Karpas-422 (cell line): Measurements from ENCODE around the gene ADAMTS9. TPM values are rescaled to one million over a fixed set of nuclear protein-coding genes. Genes with fewer than 3 reads are reported as not detected.

Source experiments
- DNase-seq: peaks from one replicate; pipeline ENCODE4 v3.0.0-alpha.2; 2015
- H2AFZ ChIP-seq: fragments of 200-600 bp; sonication (generic); 2 replicates; pipeline ENCODE4 v1.6.1; 2014; ENCODE audit warnings: antibody characterized with exemption, low read length, mixed read lengths
- H3K27ac ChIP-seq: fragments of 200-600 bp; sonication (generic); 2 replicates; pipeline ENCODE4 v1.5.1; 2014; ENCODE audit warnings: mild to moderate bottlenecking, low read length, moderate library complexity
- H3K27me3 ChIP-seq: fragments of 200-600 bp; sonication (generic); 2 replicates; pipeline ENCODE4 v1.6.1; 2014; ENCODE audit warnings: low read length, mixed read lengths
- H3K36me3 ChIP-seq: fragments of 200-600 bp; sonication (generic); 2 replicates; pipeline ENCODE4 v1.6.1; 2014; ENCODE audit warnings: low read length, mixed read lengths; ENCODE audit not compliant: insufficient read depth
- H3K4me1 ChIP-seq: fragments of 200-600 bp; sonication (generic); 2 replicates; pipeline ENCODE4 v1.6.1; 2014; ENCODE audit warnings: mild to moderate bottlenecking, low read length, mixed read lengths
- H3K4me2 ChIP-seq: fragments of 200-600 bp; sonication (generic); 2 replicates; pipeline ENCODE4 v1.6.1; 2014; ENCODE audit warnings: low read length, low read depth, mild to moderate bottlenecking; ENCODE audit not compliant: poor library complexity, severe bottlenecking
- H3K4me3 ChIP-seq: fragments of 200-600 bp; sonication (generic); 2 replicates; pipeline ENCODE4 v1.5.1; 2014; ENCODE audit warnings: mild to moderate bottlenecking, antibody characterized with exemption, low read length, mixed read lengths
- H3K79me2 ChIP-seq: fragments of 200-600 bp; sonication (generic); 2 replicates; pipeline ENCODE4 v1.6.1; 2014; ENCODE audit warnings: mild to moderate bottlenecking, low read length, mixed read lengths
- H3K9ac ChIP-seq: fragments of 200-600 bp; sonication (generic); 2 replicates; pipeline ENCODE4 v1.6.0; 2014; ENCODE audit warnings: low read length
- H3K9me2 ChIP-seq: fragments of 200-600 bp; sonication (generic), shearing (Covaris generic); replicated peaks from 2 replicates; pipeline ENCODE4 v1.6.0; 2014; ENCODE audit warnings: mild to moderate bottlenecking, low read length, moderate library complexity; ENCODE audit not compliant: insufficient read depth
- H3K9me3 ChIP-seq: fragments of 300-700, 200-600 bp; sonication (generic); 2 replicates; pipeline ENCODE4 v1.6.1; 2014; ENCODE audit warnings: low read length, mixed read lengths
- H4K20me1 ChIP-seq: fragments of 200-600 bp; sonication (generic); 2 replicates; pipeline ENCODE4 v1.6.1; 2014; ENCODE audit warnings: mild to moderate bottlenecking, antibody characterized with exemption, low read length, low read depth; ENCODE audit not compliant: insufficient read depth
- total RNA-seq: library from RNA; depleted of rRNA; stranded (reverse); fragments of >200 nt; shearing (Covaris generic); gene quantifications from 2 replicates; pipeline ENCODE4 v1.2.3, GENCODE V29; 2014; ENCODE audit warnings: low replicate concordance

Gene ADAMTS9
- total RNA-seq, 1 experiment from 2014 or later: not detected

- Histone ChIP-seq H3K4me1 (no peaks in the 10 kb centered on the region), H3K4me3 (no peak overlapping the region), H3K27me3 (no peaks in the 10 kb centered on the region)
These were observed 29.6 kb upstream of the ADAMTS9 start for GRCh38 chr3:64717411-64717810.

GRCh38 chr3:64716110-64716710 lies 28.4 kb upstream of the ADAMTS9 start:
- H3K36me3 ChIP-seq: no peaks in the 10 kb centered on the region
- no peak overlapping the region for H3K4me3 ChIP-seq
- DNase-seq: no peak
- H3K27me3 ChIP-seq: no peaks in the 10 kb centered on the region
- no peak overlapping the region for H3K27ac ChIP-seq
- no peaks in the 10 kb centered on the region for H3K79me2 ChIP-seq
- H3K9ac ChIP-seq: no peak overlapping the region
- no peaks in the 10 kb centered on the region for H3K9me3 ChIP-seq
- H3K4me1 ChIP-seq: no peaks in the 10 kb centered on the region
- no peaks in the 10 kb centered on the region for H3K9me2 ChIP-seq
- no peak overlapping the region for H3K4me2 ChIP-seq
- no peaks in the 10 kb centered on the region for H4K20me1 ChIP-seq
- no peak overlapping the region for H2AFZ ChIP-seq

More at GRCh38 chr3:64717411-64717810, 29.6 kb upstream of the ADAMTS9 start:
- H3K27ac ChIP-seq: no peak overlapping the region
- no peak overlapping the region for H2AFZ ChIP-seq
- no peaks in the 10 kb centered on the region for H3K9me2 ChIP-seq
- no peak overlapping the region for H3K4me2 ChIP-seq
- H4K20me1 ChIP-seq: no peaks in the 10 kb centered on the region
- no peaks in the 10 kb centered on the region for H3K36me3 ChIP-seq
- DNase-seq: no peak
- H3K9ac ChIP-seq: no peak overlapping the region
- H3K9me3 ChIP-seq: no peaks in the 10 kb centered on the region
- H3K79me2 ChIP-seq: no peaks in the 10 kb centered on the region

DNA sequence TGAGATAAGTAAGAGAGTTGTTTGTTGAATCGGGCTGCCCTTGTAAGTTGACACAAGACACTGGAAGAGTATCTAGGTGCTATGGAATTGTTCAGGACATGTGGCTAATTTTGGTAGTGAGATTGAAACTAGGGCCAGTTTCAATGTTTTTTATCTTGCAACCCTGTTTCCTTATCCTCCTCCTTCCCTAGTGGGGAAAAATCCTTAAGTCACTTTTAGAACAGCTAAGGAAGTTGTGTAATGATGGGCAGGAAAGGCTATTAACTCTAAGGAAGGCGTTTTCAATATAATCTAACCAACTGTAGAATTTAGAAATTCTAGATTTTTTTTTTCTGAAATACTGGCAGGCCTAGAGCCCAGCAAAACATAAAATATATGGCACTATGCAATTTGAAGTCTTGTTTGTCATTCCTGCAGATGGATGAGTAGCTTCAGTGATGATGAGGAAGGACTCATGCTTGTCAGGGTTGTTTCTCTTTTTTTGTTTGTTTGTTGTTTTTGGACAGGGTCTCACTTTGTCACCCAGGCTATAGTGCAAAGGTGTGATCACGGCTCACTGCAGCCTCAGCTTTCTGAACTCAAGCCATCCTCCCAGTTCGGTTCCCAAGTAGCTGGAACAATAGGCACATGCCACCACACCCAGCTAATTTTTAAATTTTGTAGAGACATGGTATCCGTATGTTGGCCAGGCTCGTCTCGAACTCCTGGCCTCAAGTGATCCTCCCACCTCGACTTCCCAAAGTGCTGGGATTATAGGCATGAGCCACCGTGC lies 27.6 kb upstream of the ADAMTS9 start:
- H2AFZ ChIP-seq: no peak overlapping the region
- no peaks in the 10 kb centered on the region for H3K4me1 ChIP-seq
- H3K9me3 ChIP-seq: no peaks in the 10 kb centered on the region
- H3K79me2 ChIP-seq: no peaks in the 10 kb centered on the region
- H3K27me3 ChIP-seq: no peaks in the 10 kb centered on the region
- H3K9ac ChIP-seq: no peak overlapping the region
- H3K27ac ChIP-seq: no peak overlapping the region
- no peak overlapping the region for H3K4me2 ChIP-seq
- no peak for DNase-seq
- no peak overlapping the region for H3K4me3 ChIP-seq
- H4K20me1 ChIP-seq: no peaks in the 10 kb centered on the region
- no peaks in the 10 kb centered on the region for H3K9me2 ChIP-seq
- H3K36me3 ChIP-seq: no peaks in the 10 kb centered on the region

- no peak overlapping the region for H2AFZ ChIP-seq
- H3K36me3 ChIP-seq: no peaks in the 10 kb centered on the region
- no peaks in the 10 kb centered on the region for H3K27me3 ChIP-seq
- H3K9me3 ChIP-seq: peaks cover 4% of the 10 kb centered on the region
- H3K27ac ChIP-seq: no peak overlapping the region
- H3K79me2 ChIP-seq: no peaks in the 10 kb centered on the region
- no peak for DNase-seq
- H3K4me3 ChIP-seq: no peak overlapping the region
- no peaks in the 10 kb centered on the region for H4K20me1 ChIP-seq
- no peaks in the 10 kb centered on the region for H3K9me2 ChIP-seq
- no peaks in the 10 kb centered on the region for H3K4me1 ChIP-seq
- H3K9ac ChIP-seq: no peak overlapping the region
- no peak overlapping the region for H3K4me2 ChIP-seq
These were observed 20.7 kb upstream of the ADAMTS9 start for GRCh38 chr3:64708456-64708855.

- H3K4me3 ChIP-seq: no peak overlapping the region
These were observed 18.1 kb upstream of the ADAMTS9 start for GRCh38 chr3:64705946-64706345.

GRCh38 chr3:64696896-64697295 lies 9.1 kb upstream of the ADAMTS9 start:
- Histone ChIP-seq H3K4me1 (no peaks in the 10 kb centered on the region), H3K9me2 (no peaks in the 10 kb centered on the region), H3K9ac (no peak overlapping the region)

More at GRCh38 chr3:64705946-64706345, 18.1 kb upstream of the ADAMTS9 start:
- Histone ChIP-seq H3K4me1 (no peaks in the 10 kb centered on the region), H3K36me3 (no peaks in the 10 kb centered on the region), H3K9me3 (peaks cover 4% of the 10 kb centered on the region), H3K27ac (no peak overlapping the region), H3K4me2 (no peak overlapping the region), H3K9ac (no peak overlapping the region), H3K79me2 (no peaks in the 10 kb centered on the region), H4K20me1 (no peaks in the 10 kb centered on the region), H3K27me3 (no peaks in the 10 kb centered on the region), H3K9me2 (no peaks in the 10 kb centered on the region), H2AFZ (no peak overlapping the region)
- DNase-seq: no peak

GRCh38 chr3:64694114-64694513 lies 6.3 kb upstream of the ADAMTS9 start:
- Histone ChIP-seq H3K4me3 (no peak overlapping the region), H3K79me2 (no peaks in the 10 kb centered on the region), H2AFZ (no peak overlapping the region), H3K4me1 (no peaks in the 10 kb centered on the region), H3K36me3 (no peaks in the 10 kb centered on the region), H3K27ac (no peak overlapping the region), H4K20me1 (no peaks in the 10 kb centered on the region), H3K4me2 (no peak overlapping the region), H3K9me3 (no peaks in the 10 kb centered on the region), H3K9me2 (no peaks in the 10 kb centered on the region), H3K9ac (no peak overlapping the region), H3K27me3 (no peaks in the 10 kb centered on the region)
- DNase-seq: no peak

More at GRCh38 chr3:64696896-64697295, 9.1 kb upstream of the ADAMTS9 start:
- Histone ChIP-seq H3K4me2 (no peak overlapping the region), H3K4me3 (no peak overlapping the region), H3K36me3 (no peaks in the 10 kb centered on the region), H3K9me3 (no peaks in the 10 kb centered on the region), H3K79me2 (no peaks in the 10 kb centered on the region), H3K27me3 (no peaks in the 10 kb centered on the region), H3K27ac (no peak overlapping the region), H2AFZ (no peak overlapping the region), H4K20me1 (no peaks in the 10 kb centered on the region)
- DNase-seq: no peak

DNA sequence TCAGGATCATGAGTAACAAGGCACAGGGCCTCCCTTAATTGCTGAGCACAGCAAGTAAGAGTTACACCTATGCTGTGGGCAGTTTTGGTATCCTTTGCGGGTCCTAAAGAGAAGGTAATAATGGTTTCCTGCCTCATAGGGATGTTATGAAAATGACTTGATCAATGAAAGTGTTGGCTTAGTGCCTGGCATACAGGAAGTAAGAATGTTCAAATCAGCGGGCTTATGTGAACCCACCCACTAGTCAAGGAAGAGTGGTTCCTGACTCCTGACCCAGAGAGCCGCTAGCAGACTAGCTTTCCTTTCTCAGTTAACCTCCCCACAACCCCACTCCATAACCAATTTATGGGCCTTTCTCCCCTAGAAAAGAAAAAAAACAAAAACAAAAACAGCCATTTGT lies 5.2 kb upstream of the ADAMTS9 start:
- H3K27ac ChIP-seq: no peak overlapping the region
- no peaks in the 10 kb centered on the region for H3K9me3 ChIP-seq
- H3K4me3 ChIP-seq: no peak overlapping the region
- H3K79me2 ChIP-seq: no peaks in the 10 kb centered on the region
- H2AFZ ChIP-seq: no peak overlapping the region
- H3K4me2 ChIP-seq: no peak overlapping the region
- no peaks in the 10 kb centered on the region for H3K36me3 ChIP-seq
- no peak for DNase-seq
- H3K9me2 ChIP-seq: no peaks in the 10 kb centered on the region
- H4K20me1 ChIP-seq: no peaks in the 10 kb centered on the region
- H3K9ac ChIP-seq: no peak overlapping the region
- H3K4me1 ChIP-seq: no peaks in the 10 kb centered on the region
- H3K27me3 ChIP-seq: no peaks in the 10 kb centered on the region
